SH-SY5Y (cell line): ENCODE data around the gene PRKCB.

Experiments used
- GATA2 ChIP-seq: IDR thresholded peaks from 2 replicates; pipeline ENCODE4 v1.6.1; 2011; ENCODE audit warnings: mild to moderate bottlenecking, low read depth, low read length
- GATA3 ChIP-seq: IDR thresholded peaks from 2 replicates; pipeline ENCODE4 v1.6.1; 2011; ENCODE audit warnings: low read depth, mild to moderate bottlenecking, low read length, moderate library complexity

PRKCB gene

DNA sequence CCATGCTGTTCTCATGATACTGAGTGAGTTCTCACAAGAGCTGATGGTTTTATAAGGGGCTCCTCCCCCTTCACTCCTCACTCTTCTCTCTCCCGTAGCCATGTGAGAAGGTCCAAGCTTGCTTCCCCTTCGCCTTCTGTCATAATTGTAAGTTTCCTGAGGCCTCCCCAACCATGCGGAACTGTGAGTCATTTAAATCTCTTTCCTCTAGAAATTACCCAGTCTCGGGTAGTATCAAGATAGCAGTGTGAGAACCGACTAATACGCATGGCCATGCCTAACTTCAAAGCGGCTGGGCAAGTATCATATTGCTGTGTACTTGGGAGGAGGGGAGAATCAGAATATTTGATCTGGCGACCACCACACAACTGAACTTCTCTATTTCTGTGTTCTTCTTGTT is 88.3 kb downstream of the PRKCB start:
- no peak for TF ChIP-seq GATA3
- TF ChIP-seq GATA2: no peak

DNA sequence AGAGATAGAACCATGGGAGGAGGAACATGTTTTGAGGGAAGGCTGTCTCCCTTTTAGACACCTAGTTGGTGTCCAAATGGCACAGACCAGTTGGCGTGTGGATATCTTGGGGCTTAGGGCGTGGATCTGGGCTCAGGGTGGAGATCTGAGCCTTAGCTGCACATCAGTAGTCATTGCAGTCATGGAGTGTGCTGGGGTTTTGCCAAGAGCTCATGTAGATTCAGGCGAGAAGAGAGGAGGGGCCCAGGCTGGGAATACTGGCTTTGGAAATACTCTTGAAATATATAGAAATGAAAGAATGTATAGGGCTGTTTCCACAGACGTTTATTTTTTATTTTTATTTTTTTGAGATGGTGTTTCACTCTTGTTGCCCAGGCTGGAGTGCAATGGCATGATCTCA is 92.0 kb downstream of the PRKCB start:
- TF ChIP-seq GATA3 (no peak), GATA2 (no peak)

DNA sequence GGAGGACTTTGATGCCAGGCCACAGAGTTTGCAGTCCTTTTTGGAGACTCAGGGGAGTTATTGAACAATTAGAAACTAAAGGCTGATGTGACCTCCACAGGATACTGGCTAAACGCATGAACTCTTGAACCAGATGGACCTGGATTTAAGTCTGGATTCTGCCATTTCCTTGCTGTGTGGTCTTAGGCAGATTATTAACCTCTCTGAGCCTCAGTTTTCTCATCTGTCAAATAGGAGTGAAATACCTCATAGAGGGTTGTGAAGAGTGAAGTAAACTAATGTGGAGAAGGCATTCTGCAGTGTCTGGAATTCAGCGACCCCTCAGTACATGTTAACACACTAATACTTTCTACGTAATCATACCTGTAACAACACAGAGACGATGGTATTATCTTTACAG is 93.5 kb downstream of the PRKCB start:
- no peak for TF ChIP-seq GATA2
- no peak for TF ChIP-seq GATA3

DNA sequence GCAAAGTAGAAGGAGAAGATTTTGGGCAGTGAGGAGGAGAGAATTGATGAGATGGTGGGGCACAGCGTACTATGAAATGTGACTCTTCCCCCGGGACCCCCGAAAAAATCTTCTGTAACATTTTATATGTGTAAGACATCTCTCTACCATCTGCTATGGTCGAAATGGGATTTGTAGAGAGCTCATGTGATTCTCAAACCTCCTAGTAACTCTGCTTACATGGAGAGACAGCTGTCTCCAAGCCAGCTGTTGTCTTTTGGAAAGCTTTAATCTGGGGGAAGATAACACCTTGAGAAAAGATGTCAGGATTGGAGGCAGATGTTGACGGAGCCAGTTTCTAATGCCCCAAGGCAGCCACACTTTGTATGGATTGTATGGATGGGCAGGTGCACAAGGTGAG is 94.1 kb downstream of the PRKCB start:
- TF ChIP-seq GATA2 (no peak), GATA3 (no peak)

DNA sequence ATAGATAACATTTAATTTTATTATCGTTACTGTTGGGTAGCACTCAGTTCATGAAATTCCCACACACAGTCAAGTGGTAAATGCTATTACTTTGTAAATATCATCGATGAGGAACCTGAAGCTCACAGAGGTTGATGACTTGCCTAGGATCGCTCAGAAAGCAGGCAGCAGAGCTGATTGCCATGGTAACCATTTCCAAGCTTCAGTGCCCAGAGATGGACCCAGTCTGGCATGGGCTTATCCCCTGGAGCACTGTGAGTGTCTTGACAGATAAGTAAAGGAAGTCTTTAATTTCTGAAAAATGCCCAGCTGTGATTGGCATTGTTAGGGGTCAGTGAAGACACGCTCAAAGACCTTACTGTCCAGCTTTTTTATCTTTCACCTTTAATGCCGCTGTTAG is 95.0 kb downstream of the PRKCB start:
- no peak for TF ChIP-seq GATA3
- TF ChIP-seq GATA2: no peak

DNA sequence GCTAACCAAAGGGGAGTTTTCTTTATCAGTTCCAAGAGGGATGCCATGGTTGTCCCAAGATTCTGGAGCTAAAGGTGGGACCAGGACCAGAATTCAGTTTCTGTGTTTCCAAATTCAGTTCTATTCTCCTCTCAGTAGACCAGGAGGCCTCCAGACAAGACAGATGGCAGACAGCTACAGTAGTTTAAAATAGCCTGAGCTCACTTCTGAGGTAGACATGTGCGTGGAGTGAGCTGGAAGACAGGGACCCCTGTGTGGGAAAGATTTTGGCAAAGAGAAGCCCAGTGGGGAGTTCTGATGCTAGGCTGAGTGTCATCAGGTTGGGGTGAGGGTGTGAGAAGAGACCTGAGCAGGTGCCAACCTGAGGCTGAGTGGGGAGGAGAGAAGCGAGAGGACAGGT is 95.4 kb downstream of the PRKCB start:
- TF ChIP-seq GATA2 (no peak), GATA3 (no peak)

DNA sequence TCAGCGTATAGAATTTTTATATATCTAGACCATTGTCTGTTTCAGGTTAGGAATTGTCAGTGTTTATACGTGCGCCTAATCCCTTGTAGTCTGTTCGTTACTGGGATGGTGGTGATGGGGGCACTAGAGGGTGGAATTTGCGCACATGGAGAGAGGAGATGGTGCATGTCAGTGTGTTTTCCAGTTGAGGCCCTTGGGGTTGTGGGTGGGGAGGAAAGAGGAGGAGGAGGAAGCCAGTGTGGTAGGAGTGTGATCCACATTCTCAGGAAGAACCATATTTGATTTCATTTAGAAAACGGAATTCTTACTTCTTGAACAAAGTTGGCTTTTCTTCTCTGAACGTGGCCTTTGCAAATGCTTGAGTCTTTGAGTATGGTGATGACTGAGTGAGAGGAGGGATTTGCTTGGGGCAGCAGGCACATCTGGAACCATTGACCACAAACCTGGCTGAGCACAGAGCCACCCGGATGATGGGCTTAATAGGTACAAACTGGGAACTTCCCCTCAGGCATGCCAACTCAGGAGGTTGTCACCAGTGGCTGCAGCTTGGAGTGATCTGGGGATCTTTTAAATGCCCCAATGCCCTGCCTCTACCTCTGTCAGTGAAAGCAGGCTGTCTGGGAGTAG is 98.9 kb downstream of the PRKCB start:
- no peak for TF ChIP-seq GATA2
- no peak for TF ChIP-seq GATA3

DNA sequence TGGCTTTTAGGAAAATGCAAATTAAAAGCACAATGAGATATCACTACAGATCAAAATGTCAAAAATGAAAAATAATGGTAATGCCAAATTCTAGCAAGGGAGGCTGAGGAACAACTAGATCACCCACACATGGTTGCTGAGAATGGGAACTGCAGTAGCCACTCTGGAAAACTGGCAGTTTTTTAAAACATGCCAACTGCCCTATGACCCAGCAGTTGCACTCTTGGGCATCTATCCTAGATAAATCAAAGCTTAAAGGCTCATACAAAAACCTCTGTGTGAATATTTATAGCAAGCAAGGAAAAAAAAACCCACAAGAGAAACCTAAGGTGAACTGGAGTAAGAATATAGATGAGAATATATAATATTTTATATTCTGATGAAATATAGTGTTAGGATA is 104.3 kb downstream of the PRKCB start:
- no peak for TF ChIP-seq GATA2
- TF ChIP-seq GATA3: no peak

DNA sequence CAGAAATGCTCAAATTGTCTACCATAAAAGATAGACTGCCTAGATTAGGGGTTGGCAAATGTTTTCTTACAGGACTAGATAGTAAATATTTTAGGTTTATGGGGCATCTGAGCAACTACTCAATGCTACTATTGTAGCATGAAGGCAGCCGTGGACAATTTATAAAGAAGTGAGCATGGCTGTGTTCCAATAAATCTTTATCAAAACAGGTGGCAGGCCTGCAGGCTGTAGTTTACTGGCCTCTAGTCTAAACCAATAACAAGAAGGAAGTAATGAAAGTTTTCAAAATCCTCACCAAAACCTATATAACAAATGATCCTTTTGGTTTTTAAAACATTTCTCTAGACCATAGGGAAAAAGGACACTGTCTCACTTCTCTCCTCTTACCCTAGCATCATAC is 105.2 kb downstream of the PRKCB start:
- TF ChIP-seq GATA2: no peak
- TF ChIP-seq GATA3: no peak

DNA sequence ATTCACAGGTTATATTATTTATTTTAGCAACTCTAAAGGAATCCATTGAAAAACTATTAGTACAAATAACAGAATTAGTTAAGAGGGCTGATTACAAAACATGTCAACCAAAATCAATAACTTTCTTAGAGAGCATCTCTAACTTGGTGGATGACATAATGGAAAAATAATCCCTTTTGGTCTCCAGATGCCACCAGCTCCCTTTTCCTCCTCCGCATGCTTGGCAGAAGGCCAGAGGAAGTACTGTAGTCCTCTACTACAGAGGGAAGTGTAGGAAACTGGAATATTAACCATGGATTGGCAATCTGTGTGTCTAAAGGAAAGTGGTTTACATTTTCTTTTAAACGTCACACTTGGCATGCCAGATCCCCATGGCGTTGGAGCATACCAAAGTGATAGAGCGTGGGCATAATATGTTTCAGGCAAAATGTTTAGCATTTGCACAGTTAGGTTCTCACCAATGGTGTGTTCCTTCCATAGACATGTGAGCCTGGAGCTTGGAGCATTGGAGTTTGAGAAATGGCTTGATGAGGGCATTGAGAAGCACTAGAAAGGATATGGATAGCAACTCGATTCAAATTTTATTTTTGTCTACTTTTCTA is 106.3 kb downstream of the PRKCB start:
- no peak for TF ChIP-seq GATA2
- TF ChIP-seq GATA3: no peak

DNA sequence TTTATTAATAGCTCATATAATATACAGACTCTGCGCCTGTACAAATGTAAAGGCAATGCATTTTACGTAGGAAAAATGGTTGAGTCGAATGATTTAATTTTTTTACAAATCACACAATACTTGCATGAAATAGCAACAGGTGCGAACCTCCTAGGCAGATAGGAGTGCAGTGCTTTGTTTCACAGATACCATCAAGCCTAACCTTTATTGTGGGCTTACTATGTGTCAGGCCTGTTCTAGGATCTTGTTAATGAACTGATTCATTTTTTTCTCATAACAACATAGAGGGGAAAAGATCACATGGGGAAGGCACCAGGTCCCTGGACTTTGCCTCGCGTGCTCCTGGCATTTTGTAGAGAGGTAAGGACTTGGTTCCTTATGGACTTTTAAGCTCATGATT is 107.8 kb downstream of the PRKCB start:
- TF ChIP-seq GATA3 (no peak), GATA2 (no peak)

DNA sequence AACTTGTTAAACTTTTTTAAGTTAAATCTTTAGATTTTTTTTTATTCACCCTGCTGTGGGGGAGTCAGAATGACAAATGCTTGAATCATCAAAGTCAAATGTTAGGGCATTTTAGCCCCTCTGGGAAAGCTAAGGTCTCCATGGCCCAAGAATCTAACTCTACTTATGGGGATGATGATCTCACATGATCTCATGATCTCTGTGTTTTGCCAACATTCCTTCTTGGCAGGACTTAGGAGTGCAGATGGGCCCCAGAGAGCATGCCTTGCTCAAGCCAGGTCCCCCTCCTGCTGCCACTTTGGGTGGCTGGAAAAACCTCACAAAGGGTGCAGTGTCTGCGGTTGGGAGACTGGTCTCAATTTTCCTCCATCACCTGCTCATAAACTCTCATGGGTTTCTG is 108.6 kb downstream of the PRKCB start:
- TF ChIP-seq GATA2: no peak
- TF ChIP-seq GATA3: no peak

DNA sequence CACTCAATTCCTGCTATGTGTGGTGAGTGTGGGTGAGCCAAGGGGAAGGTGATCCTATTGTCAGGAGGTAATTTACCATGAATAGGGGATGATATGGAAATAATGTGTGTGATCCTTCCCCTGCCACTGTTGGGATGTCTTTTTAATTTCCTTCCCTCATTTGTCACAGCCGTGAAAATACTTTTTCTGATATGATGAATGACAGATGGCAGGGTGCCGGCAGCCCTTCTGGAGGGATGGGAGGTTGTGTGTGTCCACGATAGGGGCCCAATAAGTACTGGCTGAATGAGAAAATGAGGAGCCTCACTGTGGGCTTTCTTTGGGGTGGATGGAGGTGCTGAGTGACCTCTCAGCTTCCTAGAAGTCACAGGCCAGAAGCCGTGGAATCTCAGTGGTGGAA is 109.5 kb downstream of the PRKCB start:
- TF ChIP-seq GATA2: no peak

DNA sequence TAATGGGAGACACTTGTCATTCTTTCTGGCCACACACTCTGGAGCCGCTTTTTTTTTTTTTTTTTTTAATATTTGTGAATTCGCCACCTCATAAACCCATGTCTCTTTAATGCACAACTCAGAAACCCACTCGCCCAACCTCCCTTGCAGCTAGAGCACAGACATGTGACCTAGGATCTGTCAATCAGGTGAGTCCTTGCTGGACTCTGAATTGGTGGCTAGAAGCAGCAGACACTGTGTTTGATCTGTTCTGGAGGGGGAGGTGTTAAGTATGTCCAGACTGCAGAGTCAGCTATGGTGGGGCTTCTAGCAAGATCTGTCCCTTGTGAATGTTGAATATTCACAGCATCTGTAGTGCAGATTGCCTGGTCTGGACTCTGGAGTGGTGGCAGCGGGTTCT is 112.1 kb downstream of the PRKCB start:
- TF ChIP-seq GATA2 (no peak), GATA3 (no peak)

DNA sequence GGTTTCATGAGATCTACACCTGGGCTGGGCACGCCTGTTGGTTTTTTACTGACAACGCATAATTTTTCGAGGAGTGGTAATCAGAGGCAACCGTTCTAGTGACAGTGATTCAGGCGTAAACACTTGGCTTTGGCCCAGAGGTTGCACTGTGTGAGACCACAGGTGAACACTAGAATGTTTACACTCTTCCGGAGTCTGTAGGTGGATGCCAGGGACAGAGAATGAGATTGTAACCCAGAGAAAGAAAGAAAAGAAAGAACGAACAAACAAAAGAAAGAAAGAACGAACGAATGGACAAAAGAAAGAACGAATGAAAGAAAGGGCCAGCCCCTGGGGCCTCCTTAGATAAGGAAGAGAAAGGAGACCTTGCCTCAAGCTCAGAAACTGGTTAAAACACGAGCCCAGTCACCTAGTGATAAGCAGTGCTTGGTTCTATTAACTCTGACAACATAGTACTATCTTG is 113.2 kb downstream of the PRKCB start:
- TF ChIP-seq GATA2: no peak
